GM19239 (cell line): ENCODE measurements around the gene BBX.

ENCODE experiments used
- DNase-seq: peaks from one replicate; pipeline ENCODE4 v3.0.0; 2011; ENCODE audit warnings: low spot score; ENCODE audit not compliant: insufficient read length
- FAIRE-seq: peaks from 2 replicates; lab custom pipeline; 2011; peaks lifted over from hg19 to GRCh38; lab: Jason Lieb, UNC

Gene BBX

GRCh38 chr3:107643038-107643883 lies 120.5 kb downstream of the BBX start:
- FAIRE-seq (no peak), DNase-seq (no peak)

- FAIRE-seq (no peak), DNase-seq (no peak)
Measured at GRCh38 chr3:107644631-107645030, 121.9 kb downstream of the BBX start.

GRCh38 chr3:107650788-107651187 lies 128.0 kb downstream of the BBX start:
- no peak for DNase-seq
- peak; percentile 21 for FAIRE-seq

GRCh38 chr3:107651782-107652181 lies 129.0 kb downstream of the BBX start:
- DNase-seq (no peak), FAIRE-seq (peak; percentile 39)

DNA sequence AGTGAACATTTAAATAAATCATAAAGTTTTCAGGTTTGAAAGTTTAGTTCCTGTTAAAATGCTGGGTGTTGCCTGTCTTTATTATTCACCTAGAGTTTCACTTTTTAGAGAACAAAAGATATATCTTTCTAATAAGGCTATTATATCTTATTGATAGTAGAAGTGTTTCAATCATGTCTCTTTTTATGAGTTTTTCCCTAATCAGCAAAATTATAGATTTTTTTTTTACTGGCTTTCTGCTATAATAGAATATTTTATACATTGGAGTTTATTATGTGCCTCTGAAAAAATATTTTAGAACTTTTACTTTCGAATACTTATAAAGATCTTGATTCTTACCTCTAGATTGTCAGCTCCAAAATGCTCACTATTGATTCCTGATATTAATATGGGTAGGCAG lies 131.5 kb downstream of the BBX start:
- no peak for FAIRE-seq
- no peak for DNase-seq

DNA sequence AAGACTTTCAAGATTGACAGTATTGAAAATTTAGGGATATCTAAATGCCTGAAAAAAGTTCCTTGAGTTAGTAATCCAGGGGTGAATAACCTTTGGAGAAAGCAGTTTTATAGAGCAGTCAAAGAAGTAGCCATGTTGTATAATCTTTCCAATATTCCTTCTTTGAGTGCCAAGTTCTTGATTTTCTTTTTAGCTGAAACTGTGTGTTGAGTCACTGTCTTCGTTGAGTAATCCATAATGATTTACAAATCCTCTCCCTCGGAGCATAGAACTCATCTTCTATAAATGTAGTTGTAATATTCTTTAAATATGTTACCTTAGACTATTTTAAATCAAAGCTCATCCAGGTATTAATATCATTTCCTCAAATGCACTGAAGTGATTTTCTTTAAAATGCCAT lies 135.2 kb downstream of the BBX start:
- no peak for FAIRE-seq
- no peak for DNase-seq

GRCh38 chr3:107660306-107660976 lies 137.7 kb downstream of the BBX start:
- DNase-seq: no peak
- peak; percentile 76 for FAIRE-seq

DNA sequence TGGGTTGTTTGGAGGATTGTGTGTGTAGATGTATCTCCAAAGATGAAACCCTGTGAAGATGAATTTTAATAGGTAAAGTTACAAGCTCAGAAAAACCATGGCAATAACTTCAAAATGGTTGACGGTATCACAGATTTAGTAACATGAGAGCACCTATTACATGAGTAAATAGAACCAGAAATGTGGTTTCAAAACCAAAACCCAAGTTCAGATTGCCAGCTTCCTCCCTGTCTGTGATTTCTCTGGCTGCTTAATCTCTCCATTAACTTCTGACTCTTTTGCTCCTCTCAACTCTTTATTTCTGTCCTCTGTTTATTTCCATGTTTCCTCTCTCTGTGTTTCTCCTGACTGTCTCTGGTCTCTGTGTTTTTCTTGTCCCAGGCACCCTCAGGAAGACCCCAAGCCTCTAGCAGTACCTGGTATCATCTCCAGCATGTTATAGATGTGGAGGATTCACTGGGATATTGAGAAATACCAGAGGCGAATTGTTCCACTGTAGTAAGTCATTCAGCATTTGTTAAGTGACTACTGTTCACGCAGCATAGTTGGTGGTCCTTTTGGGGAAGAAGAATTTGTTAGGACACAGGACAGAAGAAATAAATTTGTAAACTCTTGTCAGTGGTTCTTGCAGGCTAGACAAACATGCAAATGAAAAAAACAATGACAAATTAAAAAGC lies 138.8 kb downstream of the BBX start:
- FAIRE-seq: peak; percentile 91

DNA sequence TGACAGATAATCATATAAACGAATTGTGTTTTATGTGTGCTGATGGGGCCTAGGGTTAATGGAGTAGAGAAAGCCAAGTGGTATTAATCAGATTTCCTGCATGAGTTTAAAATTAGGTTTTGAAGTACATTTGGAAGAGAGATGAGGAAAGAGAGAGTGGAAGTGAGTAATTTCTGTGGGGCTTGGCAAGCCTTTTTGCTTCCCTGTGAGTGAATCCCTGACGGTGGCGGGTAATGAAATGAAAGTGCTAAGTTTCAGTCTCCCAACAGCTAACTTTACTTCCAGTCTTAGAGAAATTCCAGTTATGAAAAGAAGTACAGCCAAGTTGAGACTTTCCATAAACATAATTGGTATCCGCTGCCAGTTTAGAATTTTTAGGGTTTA lies 139.4 kb downstream of the BBX start:
- FAIRE-seq (peak; percentile 71), DNase-seq (no peak)

More for the DNA sequence above, 138.8 kb downstream of the BBX start:
- DNase-seq: no peak

GRCh38 chr3:107662586-107662985 lies 139.8 kb downstream of the BBX start:
- FAIRE-seq (no peak), DNase-seq (no peak)

GRCh38 chr3:107663266-107663665 lies 140.5 kb downstream of the BBX start:
- DNase-seq (no peak), FAIRE-seq (no peak)

- DNase-seq (no peak), FAIRE-seq (no peak)
Measured at GRCh38 chr3:107664614-107665013, 141.9 kb downstream of the BBX start.

GRCh38 chr3:107665351-107665750 lies 142.6 kb downstream of the BBX start:
- no peak for DNase-seq
- FAIRE-seq: no peak

- DNase-seq (no peak), FAIRE-seq (no peak)
Measured at GRCh38 chr3:107666853-107667252, 144.1 kb downstream of the BBX start.

DNA sequence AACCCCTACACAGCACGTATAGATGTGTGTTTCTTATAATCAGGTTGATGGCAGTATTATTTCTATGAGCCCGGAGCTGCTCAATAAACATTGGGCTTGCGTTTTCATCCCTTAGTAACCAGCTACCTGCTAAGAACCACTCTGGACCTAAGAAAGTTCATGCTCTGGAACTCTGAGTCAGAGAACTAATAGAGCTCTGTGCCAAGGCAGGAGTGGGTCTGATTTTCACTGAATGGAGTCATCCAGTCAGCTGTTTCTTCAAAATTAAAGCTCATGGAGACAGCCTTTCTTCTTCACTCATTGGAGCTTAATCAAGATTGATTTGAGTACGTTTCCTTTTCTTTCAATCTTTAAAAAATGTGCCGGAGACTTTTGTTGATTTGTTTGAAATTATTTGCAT lies 145.7 kb downstream of the BBX start:
- DNase-seq (no peak), FAIRE-seq (peak; percentile 4)

- DNase-seq (no peak), FAIRE-seq (no peak)
Measured at GRCh38 chr3:107668963-107669362, 146.2 kb downstream of the BBX start.

- FAIRE-seq (no peak), DNase-seq (no peak)
Measured at GRCh38 chr3:107669669-107670068, 146.9 kb downstream of the BBX start.

DNA sequence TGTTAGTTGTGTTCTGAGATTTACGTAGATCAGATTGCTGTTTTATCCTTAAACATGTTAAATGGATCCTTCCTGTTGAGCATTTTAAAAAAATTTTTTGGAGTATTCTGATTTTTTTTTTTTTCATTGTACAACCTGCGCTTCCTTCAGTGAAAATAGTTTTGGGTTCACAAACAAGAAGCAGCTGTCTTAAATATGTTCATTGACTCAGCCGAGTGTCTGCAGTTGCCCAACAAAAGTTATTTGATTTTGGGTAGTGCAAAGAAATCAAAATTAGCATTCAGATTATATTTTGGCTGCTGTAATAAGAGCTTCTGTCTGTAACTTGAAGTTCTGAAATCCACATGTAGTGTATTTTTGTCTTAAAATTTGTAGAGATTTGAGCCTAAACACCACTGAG lies 148.2 kb downstream of the BBX start:
- no peak for DNase-seq
- FAIRE-seq: no peak

DNA sequence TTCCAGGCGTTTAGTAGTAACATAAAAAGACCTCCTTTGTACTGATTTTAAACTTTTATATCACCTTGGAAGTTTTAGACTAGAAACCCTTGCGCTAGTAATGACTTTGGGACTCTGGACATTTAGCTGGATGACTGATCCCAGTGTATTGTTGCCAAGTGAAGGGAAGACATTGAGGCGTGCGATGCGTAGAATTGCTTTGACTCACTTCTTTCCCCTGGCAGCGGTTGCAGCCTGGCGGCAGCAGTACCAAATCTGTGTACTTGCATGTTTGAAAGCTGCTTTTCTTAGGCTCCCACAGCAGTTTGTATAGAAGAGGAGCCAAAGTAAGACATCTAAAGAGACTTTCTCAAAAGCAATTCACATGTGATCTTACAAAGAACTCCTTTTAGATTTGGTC lies 151.6 kb downstream of the BBX start:
- DNase-seq (no peak), FAIRE-seq (no peak)

GRCh38 chr3:107675233-107675900 lies 152.6 kb downstream of the BBX start:
- FAIRE-seq: peak; percentile 92
- no peak for DNase-seq
